HL-60 (cell line): ENCODE results near the gene PIAS2.
"Not testable (repeated sequence)": the region's sequence is repeated elsewhere in the genome, so short reads cannot be mapped to it uniquely, and the experiment has no call there.

Source experiments
- CTCF ChIP-seq: IDR thresholded peaks from one replicate; pipeline ENCODE4 v1.5.1; 2011; ENCODE audit warnings: low read length, control low read depth, inconsistent platforms; ENCODE audit not compliant: insufficient read depth
- GABPA ChIP-seq: IDR thresholded peaks from 2 replicates; pipeline ENCODE4 v1.6.1; 2012; ENCODE audit warnings: low read depth
- POLR2AphosphoS5 ChIP-seq: IDR thresholded peaks from 2 replicates; pipeline ENCODE4 v1.6.1; 2012; ENCODE audit warnings: low read depth
- REST ChIP-seq: IDR thresholded peaks from 2 replicates; pipeline ENCODE4 v1.6.1; 2012; ENCODE audit warnings: low read depth; ENCODE audit not compliant: insufficient replicate concordance
- SPI1 ChIP-seq: IDR thresholded peaks from 2 replicates; pipeline ENCODE4 v1.6.1; 2012; ENCODE audit warnings: low read depth, mild to moderate bottlenecking, borderline replicate concordance

GRCh38 chr18:46795945-46796344 lies 121.4 kb downstream of the PIAS2 start:
- TF ChIP-seq POLR2AphosphoS5, REST, CTCF, SPI1, GABPA: not testable (repeated sequence)
